ENCODE results near the gene MYADM. TPM values are rescaled to one million over a fixed set of nuclear protein-coding genes. Genes with fewer than 3 reads are reported as not detected.

The MYADM gene
- total and polyA plus RNA-seq, 2 of the 13 experiments (the other 11 are each of a cell fraction or from before 2014, with no cell fraction given) = 19.9 to 38.1 TPM

DNA sequence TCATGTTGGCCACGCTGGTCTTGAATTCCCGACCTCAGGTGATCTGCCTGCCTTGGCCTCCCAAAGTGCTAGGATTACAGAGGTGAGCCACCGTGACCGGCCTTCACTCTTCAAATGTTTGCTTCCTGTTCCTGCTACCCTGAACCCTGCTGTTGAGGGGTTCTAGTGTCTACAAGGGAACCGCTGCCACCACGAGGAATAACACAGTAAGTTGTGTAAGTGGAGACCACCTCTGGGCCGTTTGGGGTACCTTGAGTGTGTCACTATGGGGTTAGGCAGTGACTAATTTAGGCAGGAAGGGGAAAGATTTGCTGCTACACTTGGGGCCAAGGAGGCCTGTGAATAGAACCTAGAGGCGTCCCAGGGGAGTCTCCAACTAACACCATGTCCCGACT is 2.2 kb upstream of the MYADM start (continued):
- TF ChIP-seq, protein P1, sequence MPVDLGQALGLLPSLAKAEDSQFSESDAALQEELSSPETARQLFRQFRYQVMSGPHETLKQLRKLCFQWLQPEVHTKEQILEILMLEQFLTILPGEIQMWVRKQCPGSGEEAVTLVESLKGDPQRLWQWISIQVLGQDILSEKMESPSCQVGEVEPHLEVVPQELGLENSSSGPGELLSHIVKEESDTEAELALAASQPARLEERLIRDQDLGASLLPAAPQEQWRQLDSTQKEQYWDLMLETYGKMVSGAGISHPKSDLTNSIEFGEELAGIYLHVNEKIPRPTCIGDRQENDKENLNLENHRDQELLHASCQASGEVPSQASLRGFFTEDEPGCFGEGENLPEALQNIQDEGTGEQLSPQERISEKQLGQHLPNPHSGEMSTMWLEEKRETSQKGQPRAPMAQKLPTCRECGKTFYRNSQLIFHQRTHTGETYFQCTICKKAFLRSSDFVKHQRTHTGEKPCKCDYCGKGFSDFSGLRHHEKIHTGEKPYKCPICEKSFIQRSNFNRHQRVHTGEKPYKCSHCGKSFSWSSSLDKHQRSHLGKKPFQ (CRISPR knock-in tag; IDR thresholded peaks at IDR 0.05; ENCODE audit: insufficient replicate concordance) = peak; percentile 44
- TF ChIP-seq, protein P2, sequence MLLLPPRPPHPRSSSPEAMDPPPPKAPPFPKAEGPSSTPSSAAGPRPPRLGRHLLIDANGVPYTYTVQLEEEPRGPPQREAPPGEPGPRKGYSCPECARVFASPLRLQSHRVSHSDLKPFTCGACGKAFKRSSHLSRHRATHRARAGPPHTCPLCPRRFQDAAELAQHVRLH (CRISPR knock-in tag; IDR thresholded peaks at IDR 0.05; ENCODE audit: borderline replicate concordance, low read depth) = 0 out of 2 replicates have a peak, but pooled peaks have one; percentile 4
- TF ChIP-seq RCOR2 (CRISPR knock-in tag; IDR thresholded peaks at IDR 0.05) (no peak), NBN (conservative IDR thresholded peaks at IDR 0.05) (no peak), NFYB (CRISPR knock-in tag; IDR thresholded peaks at IDR 0.05) (peak; percentile 18; the same call in 1 of the 2 replicates), ZNF12 (CRISPR knock-in tag; IDR thresholded peaks at IDR 0.05) (peak; percentile 48; the same call in 1 of the 2 replicates), ZNF282 (IDR thresholded peaks at IDR 0.05; ENCODE audit: partially characterized antibody) (no peak), ZNF780A (CRISPR knock-in tag; IDR thresholded peaks at IDR 0.05) (no peak), ZBTB7A (CRISPR knock-in tag; IDR thresholded peaks at IDR 0.05) (0 out of 2 replicates have a peak, but pooled peaks have one; percentile 17), ZNF121 (CRISPR knock-in tag; IDR thresholded peaks at IDR 0.05) (peak; percentile 20; the same call in 1 of the 2 replicates)
- TF ChIP-seq, protein P3, sequence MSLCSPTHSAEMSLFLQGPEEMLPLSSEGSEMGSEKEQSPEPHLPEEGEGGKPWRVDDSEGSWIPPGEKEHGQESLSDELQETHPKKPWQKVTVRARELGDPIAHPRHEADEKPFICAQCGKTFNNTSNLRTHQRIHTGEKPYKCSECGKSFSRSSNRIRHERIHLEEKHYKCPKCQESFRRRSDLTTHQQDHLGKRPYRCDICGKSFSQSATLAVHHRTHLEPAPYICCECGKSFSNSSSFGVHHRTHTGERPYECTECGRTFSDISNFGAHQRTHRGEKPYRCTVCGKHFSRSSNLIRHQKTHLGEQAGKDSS (CRISPR knock-in tag; IDR thresholded peaks at IDR 0.05; ENCODE audit: borderline replicate concordance, low read depth) = no peak
- TF ChIP-seq, protein P4, sequence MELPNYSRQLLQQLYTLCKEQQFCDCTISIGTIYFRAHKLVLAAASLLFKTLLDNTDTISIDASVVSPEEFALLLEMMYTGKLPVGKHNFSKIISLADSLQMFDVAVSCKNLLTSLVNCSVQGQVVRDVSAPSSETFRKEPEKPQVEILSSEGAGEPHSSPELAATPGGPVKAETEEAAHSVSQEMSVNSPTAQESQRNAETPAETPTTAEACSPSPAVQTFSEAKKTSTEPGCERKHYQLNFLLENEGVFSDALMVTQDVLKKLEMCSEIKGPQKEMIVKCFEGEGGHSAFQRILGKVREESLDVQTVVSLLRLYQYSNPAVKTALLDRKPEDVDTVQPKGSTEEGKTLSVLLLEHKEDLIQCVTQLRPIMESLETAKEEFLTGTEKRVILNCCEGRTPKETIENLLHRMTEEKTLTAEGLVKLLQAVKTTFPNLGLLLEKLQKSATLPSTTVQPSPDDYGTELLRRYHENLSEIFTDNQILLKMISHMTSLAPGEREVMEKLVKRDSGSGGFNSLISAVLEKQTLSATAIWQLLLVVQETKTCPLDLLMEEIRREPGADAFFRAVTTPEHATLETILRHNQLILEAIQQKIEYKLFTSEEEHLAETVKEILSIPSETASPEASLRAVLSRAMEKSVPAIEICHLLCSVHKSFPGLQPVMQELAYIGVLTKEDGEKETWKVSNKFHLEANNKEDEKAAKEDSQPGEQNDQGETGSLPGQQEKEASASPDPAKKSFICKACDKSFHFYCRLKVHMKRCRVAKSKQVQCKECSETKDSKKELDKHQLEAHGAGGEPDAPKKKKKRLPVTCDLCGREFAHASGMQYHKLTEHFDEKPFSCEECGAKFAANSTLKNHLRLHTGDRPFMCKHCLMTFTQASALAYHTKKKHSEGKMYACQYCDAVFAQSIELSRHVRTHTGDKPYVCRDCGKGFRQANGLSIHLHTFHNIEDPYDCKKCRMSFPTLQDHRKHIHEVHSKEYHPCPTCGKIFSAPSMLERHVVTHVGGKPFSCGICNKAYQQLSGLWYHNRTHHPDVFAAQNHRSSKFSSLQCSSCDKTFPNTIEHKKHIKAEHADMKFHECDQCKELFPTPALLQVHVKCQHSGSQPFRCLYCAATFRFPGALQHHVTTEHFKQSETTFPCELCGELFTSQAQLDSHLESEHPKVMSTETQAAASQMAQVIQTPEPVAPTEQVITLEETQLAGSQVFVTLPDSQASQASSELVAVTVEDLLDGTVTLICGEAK (IDR thresholded peaks at IDR 0.05) = no peak
- TF ChIP-seq, protein P4 (CRISPR knock-in tag; IDR thresholded peaks at IDR 0.05) = no peak
- TF ChIP-seq, protein P5, sequence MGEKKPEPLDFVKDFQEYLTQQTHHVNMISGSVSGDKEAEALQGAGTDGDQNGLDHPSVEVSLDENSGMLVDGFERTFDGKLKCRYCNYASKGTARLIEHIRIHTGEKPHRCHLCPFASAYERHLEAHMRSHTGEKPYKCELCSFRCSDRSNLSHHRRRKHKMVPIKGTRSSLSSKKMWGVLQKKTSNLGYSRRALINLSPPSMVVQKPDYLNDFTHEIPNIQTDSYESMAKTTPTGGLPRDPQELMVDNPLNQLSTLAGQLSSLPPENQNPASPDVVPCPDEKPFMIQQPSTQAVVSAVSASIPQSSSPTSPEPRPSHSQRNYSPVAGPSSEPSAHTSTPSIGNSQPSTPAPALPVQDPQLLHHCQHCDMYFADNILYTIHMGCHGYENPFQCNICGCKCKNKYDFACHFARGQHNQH (CRISPR knock-in tag; IDR thresholded peaks at IDR 0.05) = peak; percentile 42
- TF ChIP-seq, protein P6, sequence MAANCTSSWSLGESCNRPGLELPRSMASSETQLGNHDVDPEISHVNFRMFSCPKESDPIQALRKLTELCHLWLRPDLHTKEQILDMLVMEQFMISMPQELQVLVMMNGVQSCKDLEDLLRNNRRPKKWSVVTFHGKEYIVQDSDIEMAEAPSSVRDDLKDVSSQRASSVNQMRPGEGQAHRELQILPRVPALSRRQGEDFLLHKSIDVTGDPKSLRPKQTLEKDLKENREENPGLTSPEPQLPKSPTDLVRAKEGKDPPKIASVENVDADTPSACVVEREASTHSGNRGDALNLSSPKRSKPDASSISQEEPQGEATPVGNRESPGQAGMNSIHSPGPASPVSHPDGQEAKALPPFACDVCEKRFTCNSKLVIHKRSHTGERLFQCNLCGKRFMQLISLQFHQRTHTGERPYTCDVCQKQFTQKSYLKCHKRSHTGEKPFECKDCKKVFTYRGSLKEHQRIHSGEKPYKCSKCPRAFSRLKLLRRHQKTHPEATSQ (CRISPR knock-in tag; IDR thresholded peaks at IDR 0.05; ENCODE audit: borderline replicate concordance) = no peak

Data from HepG2 (cell line).